ENCODE data around the gene GPR21.

GPR21 gene

GRCh38 chr9:123063177-123063598 is 29.7 kb downstream of the GPR21 start:
- DNase-seq (ENCODE audit: low read depth in 1 of 2, low spot score in 1 of 2), result no peak

DNA sequence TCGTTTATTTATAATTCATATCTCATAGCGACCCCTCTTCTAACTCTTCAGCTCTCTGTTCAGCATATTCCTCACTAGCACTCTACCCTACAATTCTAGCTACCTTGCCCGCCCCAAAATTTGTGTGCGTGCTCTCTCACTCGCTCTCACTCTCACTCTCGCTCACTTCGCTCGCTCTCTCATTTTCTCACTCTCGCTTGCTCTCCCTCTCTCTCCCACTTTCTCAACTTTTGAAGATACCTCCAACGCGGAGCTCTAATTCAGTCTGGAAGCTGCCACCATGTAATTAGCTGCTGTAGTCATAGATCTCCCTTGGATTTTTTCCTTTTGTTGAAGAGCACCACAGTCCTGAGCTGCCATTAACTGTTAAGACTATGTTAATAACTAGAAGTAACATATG is 30.4 kb downstream of the GPR21 start:
- no peak for DNase-seq (ENCODE audit: low read depth in 1 of 2, low spot score in 1 of 2)

DNA sequence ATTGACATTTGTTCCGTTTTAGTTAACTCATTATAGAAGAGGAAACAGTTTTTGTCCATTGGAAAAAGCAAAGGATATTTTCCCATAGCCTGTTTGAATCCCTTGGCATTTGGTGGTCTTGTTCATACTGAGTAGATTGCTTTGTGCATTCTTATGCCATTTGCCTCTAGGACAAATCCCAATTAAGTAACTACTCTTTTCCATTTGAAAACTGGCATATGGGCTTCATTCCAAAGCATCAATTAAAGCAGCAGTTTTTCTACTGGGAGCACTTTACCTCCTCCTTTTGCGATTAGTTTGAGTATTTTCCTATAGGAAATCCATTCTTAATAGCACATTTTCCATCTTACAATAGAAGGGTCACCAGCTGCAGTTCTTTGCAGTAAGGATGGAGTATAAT is 31.2 kb downstream of the GPR21 start:
- no peak for DNase-seq (ENCODE audit: low read depth in 1 of 2, low spot score in 1 of 2)

- DNase-seq (ENCODE audit: low read depth in 1 of 2, low spot score in 1 of 2), result no peak
Measured at GRCh38 chr9:123065196-123065595, 31.7 kb downstream of the GPR21 start.

DNA sequence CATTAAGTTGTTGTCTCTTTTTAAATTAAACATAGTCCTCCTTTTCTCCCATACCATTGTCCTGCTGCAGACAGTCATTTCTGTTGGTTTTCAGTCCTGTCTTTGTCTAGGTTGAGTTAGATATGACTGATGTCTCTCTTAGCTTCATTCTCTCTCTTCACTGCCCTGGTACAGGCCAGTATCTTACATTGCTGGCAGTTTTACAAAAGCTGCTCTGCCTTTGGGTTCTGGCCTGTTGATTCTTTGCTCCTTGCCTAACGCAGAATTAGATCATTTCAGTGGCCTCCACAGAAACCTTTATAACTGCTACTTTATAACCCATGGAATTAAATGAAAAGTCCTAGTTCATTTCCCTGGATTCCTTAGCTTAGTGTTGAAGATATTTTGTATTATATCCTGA is 33.7 kb downstream of the GPR21 start:
- DNase-seq (ENCODE audit: low read depth in 1 of 2, low spot score in 1 of 2), result no peak

GRCh38 chr9:123069010-123069481 is 35.6 kb downstream of the GPR21 start:
- DNase-seq (ENCODE audit: low read depth in 1 of 2, low spot score in 1 of 2), result no peak

DNA sequence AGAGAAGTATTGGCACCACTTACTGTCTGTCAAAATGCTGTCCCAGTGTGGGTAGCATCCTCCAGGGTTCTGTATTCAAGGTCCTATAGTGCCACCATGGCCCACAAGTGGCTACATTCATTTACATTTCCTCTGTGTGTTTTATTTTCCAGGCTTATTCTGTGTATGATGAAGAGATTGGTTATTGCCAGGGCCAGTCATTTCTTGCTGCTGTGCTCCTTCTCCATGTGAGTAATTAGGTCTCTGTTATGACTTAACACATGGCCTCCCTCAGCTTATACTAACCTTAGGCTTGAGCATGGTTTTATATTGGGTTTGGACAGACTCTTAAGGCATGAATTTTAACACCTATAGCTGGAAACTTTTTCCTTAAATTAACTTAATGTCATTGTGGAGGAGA is 36.7 kb downstream of the GPR21 start:
- DNase-seq (ENCODE audit: low read depth in 1 of 2, low spot score in 1 of 2), result no peak

- DNase-seq (ENCODE audit: low read depth in 1 of 2, low spot score in 1 of 2), result no peak
Measured at GRCh38 chr9:123072407-123072995, 39.0 kb downstream of the GPR21 start.

- DNase-seq (ENCODE audit: low read depth in 1 of 2, low spot score in 1 of 2), result no peak
Measured at GRCh38 chr9:123073441-123073840, 40.0 kb downstream of the GPR21 start.

DNA sequence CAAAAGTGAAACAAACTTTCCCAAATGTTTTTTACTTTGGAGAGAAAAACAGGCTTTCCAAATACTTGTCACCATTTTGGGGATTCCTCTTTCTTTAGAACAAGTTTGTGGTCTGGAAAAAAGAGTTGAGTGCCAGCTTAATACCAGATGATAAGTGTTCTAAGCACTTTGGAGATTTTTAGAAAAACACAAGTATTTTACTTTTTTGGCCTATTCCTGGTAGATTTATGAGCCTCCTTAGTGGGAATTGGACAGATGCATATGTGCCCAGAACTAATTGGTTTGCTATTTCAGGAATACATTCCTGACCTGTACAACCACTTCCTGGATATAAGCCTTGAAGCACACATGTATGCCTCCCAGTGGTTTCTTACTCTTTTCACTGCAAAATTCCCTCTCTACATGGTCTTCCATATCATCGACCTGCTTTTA is 40.5 kb downstream of the GPR21 start:
- no peak for DNase-seq (ENCODE audit: low read depth in 1 of 2, low spot score in 1 of 2)

DNA sequence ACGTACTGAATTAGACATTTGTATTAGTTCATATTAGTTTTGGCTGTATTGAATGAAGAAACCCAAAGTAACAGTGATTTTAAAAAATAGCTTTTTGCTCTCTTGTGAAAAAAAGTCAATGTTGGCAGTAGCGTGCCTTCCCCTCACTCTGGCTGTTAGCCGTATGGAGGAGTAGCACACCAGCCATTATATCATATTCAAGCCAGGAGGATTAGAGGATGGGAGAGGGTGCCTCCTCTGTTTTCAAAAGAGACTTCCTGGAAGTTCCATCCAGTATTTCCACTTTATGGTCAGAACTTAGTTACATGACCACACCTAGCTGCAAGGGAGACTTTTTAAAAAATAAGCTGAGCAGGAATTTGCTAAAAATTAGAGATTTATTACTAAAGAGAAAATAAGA is 41.2 kb downstream of the GPR21 start:
- DNase-seq (ENCODE audit: low read depth in 1 of 2, low spot score in 1 of 2), result no peak

- no peak for DNase-seq (ENCODE audit: low read depth in 1 of 2, low spot score in 1 of 2)
Measured at GRCh38 chr9:123080444-123080843, 47.0 kb downstream of the GPR21 start.

DNA sequence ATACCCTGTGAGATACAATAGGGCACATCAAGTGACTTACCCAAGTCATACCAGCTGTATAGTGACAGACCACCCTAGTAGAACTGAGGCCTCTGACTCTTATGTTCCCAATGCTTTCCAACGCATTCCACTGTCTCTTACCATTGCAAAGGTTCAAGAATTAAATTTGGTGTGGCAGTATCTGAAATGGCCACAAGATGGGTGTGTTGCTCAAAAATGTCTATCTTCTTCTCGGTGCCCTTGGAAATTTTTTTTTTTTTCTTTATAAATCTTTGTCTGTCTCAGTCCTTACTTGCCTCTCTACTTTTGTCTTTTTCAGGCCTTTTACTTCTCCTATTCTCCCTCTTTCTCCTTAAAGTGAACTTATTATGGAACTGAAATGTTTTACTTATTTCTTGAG is 48.4 kb downstream of the GPR21 start:
- peak in 1 of 2 donors; percentile 9 for DNase-seq (ENCODE audit: low read depth in 1 of 2, low spot score in 1 of 2)

DNA sequence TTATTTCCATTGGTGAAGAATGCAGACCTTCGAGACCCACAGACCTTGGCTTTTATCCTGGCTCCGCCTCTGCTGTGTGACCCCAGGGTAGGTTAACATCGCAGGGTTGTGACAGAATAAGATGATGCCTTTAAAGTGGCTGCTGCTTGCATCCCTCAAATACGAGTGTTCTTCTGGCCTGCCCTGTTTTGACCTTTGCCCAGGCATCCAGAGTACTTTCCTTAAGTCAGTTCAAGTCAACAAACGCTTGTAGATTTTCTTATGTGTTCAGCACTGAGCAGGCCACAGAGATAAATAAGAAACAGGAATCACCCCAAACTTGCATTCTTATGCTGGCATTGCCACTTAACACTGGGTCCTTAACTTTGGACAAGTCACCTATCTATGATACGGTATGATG is 50.2 kb downstream of the GPR21 start:
- no peak for DNase-seq (ENCODE audit: low read depth in 1 of 2, low spot score in 1 of 2)

GRCh38 chr9:123084256-123084655 is 50.8 kb downstream of the GPR21 start:
- no peak for DNase-seq (ENCODE audit: low read depth in 1 of 2, low spot score in 1 of 2)
